B cell (primary cell): ENCODE data around the gene TCERG1L. TPM values are rescaled to one million over a fixed set of nuclear protein-coding genes. Genes with fewer than 3 reads are reported as not detected.

Source experiments
- ATAC-seq: fragments of 200-7000 bp; cut with Tn5 transposase; one replicate; pipeline ENCODE4 v1.10.0; 2021; ENCODE audit warnings: low read depth, mild to moderate bottlenecking, moderate number of reproducible peaks, moderate library complexity
- CTCF ChIA-PET: fragments of 350-600 bp; sonication (Branson Sonifier 250); formaldehyde crosslinking; loops from one replicate; lab custom pipeline; 2021; ENCODE audit warnings: antibody characterized with exemption, inconsistent platforms; lab: Charles Lee
- POLR2A ChIA-PET: fragments of 350-600 bp; sonication (Branson Sonifier 250); formaldehyde crosslinking; loops from one replicate; lab custom pipeline; 2021; ENCODE audit warnings: antibody characterized with exemption; lab: Charles Lee
- DNase-seq: peaks from one replicate; pipeline ENCODE4 v3.0.0; 2013
- H2AFZ ChIP-seq: 2 replicates; pipeline ENCODE4 v1.6.1; 2012; ENCODE audit warnings: mild to moderate bottlenecking, low read depth, low read length; ENCODE audit not compliant: insufficient read depth, poor library complexity, severe bottlenecking
- H3K27ac ChIP-seq, 2 donors: 1 replicate in 1 of 2; 2 replicates in 1 of 2; pipeline ENCODE4 v1.5.1; 2012 to 2013; ENCODE audit warnings: low read length in 2 of 2, mild to moderate bottlenecking in 2 of 2, moderate library complexity in 1 of 2
- H3K27me3 ChIP-seq, 4 experiments: fragments of 200-600 bp in 1 of 4; sonication (generic) in 1 of 4; replicated peaks in 1 of 4; 1 replicate in 2 of 4; 2 replicates in 2 of 4; pipeline versions ENCODE4 v1.6.1 to v1.7.0; 2013 to 2016; ENCODE audit warnings: low read length in 3 of 4, mild to moderate bottlenecking in 2 of 4, mixed read lengths in 1 of 4, moderate library complexity in 1 of 4; ENCODE audit not compliant: insufficient read depth in 4 of 4, control insufficient read depth in 3 of 4; ENCODE audit errors: control extremely low read depth in 1 of 4
- H3K36me3 ChIP-seq, 2 experiments: replicated peaks in 1 of 2; 1 replicate in 1 of 2; 2 replicates in 1 of 2; pipeline versions ENCODE4 v1.6.1 to v1.7.1; 2013; ENCODE audit warnings: low read length in 1 of 2; ENCODE audit not compliant: insufficient read depth in 2 of 2, control insufficient read depth in 1 of 2; ENCODE audit errors: control extremely low read depth in 1 of 2, extremely low read depth in 1 of 2
- H3K4me1 ChIP-seq, 2 donors: fragments of 200-600 bp in 1 of 2; sonication (generic) in 1 of 2; 1 replicate in 1 of 2; 2 replicates in 1 of 2; pipeline versions ENCODE4 v1.5.1 to v1.6.1; 2013 to 2017; ENCODE audit warnings: low read length in 2 of 2; ENCODE audit not compliant: control insufficient read depth in 2 of 2, insufficient read depth in 2 of 2
- H3K4me2 ChIP-seq: replicated peaks from 2 replicates; pipeline ENCODE3; 2012; ENCODE audit warnings: mild to moderate bottlenecking, low read depth, low read length; ENCODE audit not compliant: poor library complexity, severe bottlenecking
- H3K4me3 ChIP-seq, 5 experiments: fragments of 200-600 bp in 1 of 5; sonication (generic) in 1 of 5; 1 replicate in 3 of 5; 2 replicates in 2 of 5; pipeline versions ENCODE4 v1.5.1 to v1.7.0; 2011 to 2016; ENCODE audit warnings: low read length in 4 of 5, mild to moderate bottlenecking in 4 of 5, low read depth in 2 of 5, control low read depth in 1 of 5, moderate library complexity in 1 of 5; ENCODE audit not compliant: insufficient read depth in 1 of 5; ENCODE audit errors: control extremely low read depth in 1 of 5, extremely low read depth in 1 of 5
- H3K79me2 ChIP-seq: fragments of 200-600 bp; sonication (generic); one replicate; pipeline ENCODE4 v1.6.0; 2016; ENCODE audit warnings: low read length; ENCODE audit not compliant: control insufficient read depth, insufficient read depth
- H3K9ac ChIP-seq: fragments of 200-600 bp; sonication (generic); 2 replicates; pipeline ENCODE4 v1.6.1; 2017; ENCODE audit warnings: mild to moderate bottlenecking, low read length, moderate library complexity
- H3K9me3 ChIP-seq, 3 donors: one replicate each; pipeline versions ENCODE4 v1.6.1 to v1.7.1; 2013; ENCODE audit warnings: low read length in 2 of 3; ENCODE audit not compliant: control insufficient read depth in 2 of 3, insufficient read depth in 1 of 3; ENCODE audit errors: control extremely low read depth in 1 of 3
- H4K20me1 ChIP-seq: 2 replicates; pipeline ENCODE4 v1.6.0; 2012; ENCODE audit warnings: mild to moderate bottlenecking, low read length; ENCODE audit not compliant: insufficient read depth, control insufficient read depth, poor library complexity, severe bottlenecking
- H3K27ac Mint-ChIP-seq: one replicate; pipeline ENCODE4 v1.8.0; 2021; ENCODE audit warnings: mixed read lengths
- H3K27me3 Mint-ChIP-seq: one replicate; pipeline ENCODE4 v1.8.0; 2021; ENCODE audit warnings: mixed read lengths
- H3K4me1 Mint-ChIP-seq: one replicate; pipeline ENCODE4 v1.8.0; 2021; ENCODE audit warnings: mixed read lengths
- H3K4me3 Mint-ChIP-seq: one replicate; pipeline ENCODE4 v1.8.0; 2021; ENCODE audit warnings: mixed read lengths
- H3K9me3 Mint-ChIP-seq: one replicate; pipeline ENCODE4 v1.8.0; 2022; ENCODE audit warnings: mixed read lengths; ENCODE audit not compliant: insufficient read depth
- CTCF ChIP-seq: fragments of 200-600 bp; IDR thresholded peaks from one replicate; pipeline ENCODE4 v1.8.0; 2022; ENCODE audit warnings: antibody characterized with exemption, mild to moderate bottlenecking
- EZH2 ChIP-seq: IDR thresholded peaks from 2 replicates; pipeline ENCODE4 v1.6.1; 2012; ENCODE audit warnings: borderline replicate concordance, low read depth, mild to moderate bottlenecking, moderate library complexity, low read length; ENCODE audit not compliant: insufficient read depth, poor library complexity, severe bottlenecking
- WGBS: methylation state at CpG from one replicate; pipeline ENCODE4 v1.1.5; 2013; ENCODE audit warnings: missing lambda C conversion rate; ENCODE audit not compliant: insufficient coverage; 5-methylcytosine and 5-hydroxymethylcytosine counted together
- intact Hi-C: fragments of 100-400 bp; cut with micrococcal nuclease; formaldehyde crosslinking; loops from one replicate; pipeline ENCODE4 v1.10.0; 2022
- polyA plus RNA-seq: library from polyadenylated mRNA; depleted of rRNA; stranded (reverse); fragments of >200 nt; gene quantifications from 2 replicates; pipeline ENCODE4 v1.2.3, GENCODE V29; 2012
- total RNA-seq, 2 donors: library from RNA; stranded (reverse); fragments of 120-200 nt in 1 of 2; gene quantifications; 1 replicate in 1 of 2; 2 replicates in 1 of 2; pipeline versions ENCODE4 v1.2.3 to v1.2.4, GENCODE V29; 2013 to 2022

The TCERG1L gene
- total and polyA plus RNA-seq, 2 donors (not counting 1 experiment from before 2014, with no cell fraction given), result 0.10 TPM; not detected in 1

- no peak overlapping the region for H3K4me3 ChIP-seq
- H3K9me3 ChIP-seq, result peaks cover 0 to 25% (median 0%) of the 10 kb centered on the region in 3 donors
- intact Hi-C loops, result no loop called here
- TF ChIP-seq CTCF (no peak), EZH2 (no peak)
- H3K4me2 ChIP-seq, result no peak overlapping the region
- no peaks in the 10 kb centered on the region for H3K27me3 ChIP-seq
- DNase-seq (no peak), ATAC-seq (no peak)
- H3K27me3 Mint-ChIP-seq, result no peaks in the 10 kb centered on the region
- no peaks in the 10 kb centered on the region for H3K36me3 ChIP-seq
- POLR2A ChIA-PET, result no interaction called here
- H3K27ac Mint-ChIP-seq, result no peak overlapping the region
- no peaks in the 10 kb centered on the region for H4K20me1 ChIP-seq
- WGBS, result 82% methylated on average over 9 of the region's 9 CpGs
- no peaks in the 10 kb centered on the region for H3K79me2 ChIP-seq
- CTCF ChIA-PET, result no interaction called here
- no peaks in the 10 kb centered on the region for H3K4me1 Mint-ChIP-seq
- no peaks in the 10 kb centered on the region for H3K4me1 ChIP-seq
- H3K27ac ChIP-seq, result no peak overlapping the region
- no peak overlapping the region for H2AFZ ChIP-seq
- H3K9ac ChIP-seq, result no peak overlapping the region
- H3K4me3 Mint-ChIP-seq, result no peak overlapping the region
- H3K9me3 Mint-ChIP-seq, result no peaks in the 10 kb centered on the region
Measured at GRCh38 chr10:131159771-131160170, 151.8 kb downstream of the TCERG1L start.

- WGBS, result 90% methylated on average over 17 of the region's 17 CpGs
- Histone ChIP-seq H3K4me1 (no peaks in the 10 kb centered on the region), H3K79me2 (no peaks in the 10 kb centered on the region), H3K36me3 (no peaks in the 10 kb centered on the region), H2AFZ (no peak overlapping the region), H3K9ac (no peak overlapping the region), H3K27ac (no peak overlapping the region), H3K4me2 (no peak overlapping the region), H4K20me1 (no peaks in the 10 kb centered on the region), H3K4me3 (no peak overlapping the region), H3K27me3 (no peaks in the 10 kb centered on the region), H3K9me3 (peaks cover 0 to 32% (median 0%) of the 10 kb centered on the region in 3 donors)
- Mint-ChIP-seq H3K4me3 (no peak overlapping the region), H3K4me1 (no peaks in the 10 kb centered on the region), H3K27ac (no peak overlapping the region), H3K27me3 (no peaks in the 10 kb centered on the region), H3K9me3 (no peaks in the 10 kb centered on the region)
- ChIA-PET CTCF (no interaction called here), POLR2A (no interaction called here)
- ATAC-seq, result no peak
- intact Hi-C loops, result no loop called here
- TF ChIP-seq CTCF (no peak), EZH2 (no peak)
- DNase-seq, result no peak
Measured at GRCh38 chr10:131158695-131159094, 152.8 kb downstream of the TCERG1L start.
